ENCODE data around the gene TPM2. TPM values are rescaled to one million over a fixed set of nuclear protein-coding genes. Genes with fewer than 3 reads are reported as not detected.

The TPM2 gene
- total RNA-seq, 4 donors from 2014 or later = 86.2 to 269 (median 115) TPM

- TF ChIP-seq CTCF (IDR thresholded peaks at IDR 0.05; ENCODE audit: low read depth) = no peak
Observed at GRCh38 chr9:35727676-35728040, 37.9 kb upstream of the TPM2 start.

- no peak for TF ChIP-seq CTCF (IDR thresholded peaks at IDR 0.05; ENCODE audit: low read depth)
Observed at GRCh38 chr9:35726931-35727330, 37.2 kb upstream of the TPM2 start.

GRCh38 chr9:35725362-35725761 is 35.6 kb upstream of the TPM2 start:
- TF ChIP-seq CTCF (IDR thresholded peaks at IDR 0.05; ENCODE audit: low read depth) = no peak

GRCh38 chr9:35723908-35724307 is 34.2 kb upstream of the TPM2 start:
- TF ChIP-seq CTCF (IDR thresholded peaks at IDR 0.05; ENCODE audit: low read depth) = no peak

GRCh38 chr9:35723426-35723825 is 33.7 kb upstream of the TPM2 start:
- TF ChIP-seq CTCF (IDR thresholded peaks at IDR 0.05; ENCODE audit: low read depth) = no peak

- no peak for TF ChIP-seq CTCF (IDR thresholded peaks at IDR 0.05; ENCODE audit: low read depth)
Observed at GRCh38 chr9:35719546-35719945, 29.8 kb upstream of the TPM2 start.

- no peak for TF ChIP-seq CTCF (IDR thresholded peaks at IDR 0.05; ENCODE audit: low read depth)
Observed at GRCh38 chr9:35718721-35719511, 29.2 kb upstream of the TPM2 start.

Measured in subcutaneous adipose tissue (tissue), 4 donors.